DND-41 (cell line): ENCODE results near the gene ALG1.
"Not testable (repeated sequence)": the region's sequence is repeated elsewhere in the genome, so short reads cannot be mapped to it uniquely, and the experiment has no call there.

ENCODE experiments used
- EZH2 ChIP-seq: IDR thresholded peaks from 3 replicates; pipeline ENCODE4 v1.6.1; 2012; ENCODE audit warnings: borderline replicate concordance, low read depth, mild to moderate bottlenecking, moderate library complexity, low read length, inconsistent platforms; ENCODE audit not compliant: severe bottlenecking
- TF ChIP-seq, protein P1 (sequence below): IDR thresholded peaks from 2 replicates; pipeline ENCODE4 v1.5.1; 2012; ENCODE audit warnings: borderline replicate concordance, low read length, moderate library complexity, mild to moderate bottlenecking; ENCODE audit not compliant: poor library complexity, severe bottlenecking; ENCODE audit errors: extremely low read depth

- TF ChIP-seq, protein P1, sequence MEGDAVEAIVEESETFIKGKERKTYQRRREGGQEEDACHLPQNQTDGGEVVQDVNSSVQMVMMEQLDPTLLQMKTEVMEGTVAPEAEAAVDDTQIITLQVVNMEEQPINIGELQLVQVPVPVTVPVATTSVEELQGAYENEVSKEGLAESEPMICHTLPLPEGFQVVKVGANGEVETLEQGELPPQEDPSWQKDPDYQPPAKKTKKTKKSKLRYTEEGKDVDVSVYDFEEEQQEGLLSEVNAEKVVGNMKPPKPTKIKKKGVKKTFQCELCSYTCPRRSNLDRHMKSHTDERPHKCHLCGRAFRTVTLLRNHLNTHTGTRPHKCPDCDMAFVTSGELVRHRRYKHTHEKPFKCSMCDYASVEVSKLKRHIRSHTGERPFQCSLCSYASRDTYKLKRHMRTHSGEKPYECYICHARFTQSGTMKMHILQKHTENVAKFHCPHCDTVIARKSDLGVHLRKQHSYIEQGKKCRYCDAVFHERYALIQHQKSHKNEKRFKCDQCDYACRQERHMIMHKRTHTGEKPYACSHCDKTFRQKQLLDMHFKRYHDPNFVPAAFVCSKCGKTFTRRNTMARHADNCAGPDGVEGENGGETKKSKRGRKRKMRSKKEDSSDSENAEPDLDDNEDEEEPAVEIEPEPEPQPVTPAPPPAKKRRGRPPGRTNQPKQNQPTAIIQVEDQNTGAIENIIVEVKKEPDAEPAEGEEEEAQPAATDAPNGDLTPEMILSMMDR = not testable (repeated sequence)
- not testable (repeated sequence) for TF ChIP-seq EZH2
These were observed 21.4 kb downstream of the ALG1 start for GRCh38 chr16:5093081-5093480.
